ENCODE data around the gene DUOX1.

DNA sequence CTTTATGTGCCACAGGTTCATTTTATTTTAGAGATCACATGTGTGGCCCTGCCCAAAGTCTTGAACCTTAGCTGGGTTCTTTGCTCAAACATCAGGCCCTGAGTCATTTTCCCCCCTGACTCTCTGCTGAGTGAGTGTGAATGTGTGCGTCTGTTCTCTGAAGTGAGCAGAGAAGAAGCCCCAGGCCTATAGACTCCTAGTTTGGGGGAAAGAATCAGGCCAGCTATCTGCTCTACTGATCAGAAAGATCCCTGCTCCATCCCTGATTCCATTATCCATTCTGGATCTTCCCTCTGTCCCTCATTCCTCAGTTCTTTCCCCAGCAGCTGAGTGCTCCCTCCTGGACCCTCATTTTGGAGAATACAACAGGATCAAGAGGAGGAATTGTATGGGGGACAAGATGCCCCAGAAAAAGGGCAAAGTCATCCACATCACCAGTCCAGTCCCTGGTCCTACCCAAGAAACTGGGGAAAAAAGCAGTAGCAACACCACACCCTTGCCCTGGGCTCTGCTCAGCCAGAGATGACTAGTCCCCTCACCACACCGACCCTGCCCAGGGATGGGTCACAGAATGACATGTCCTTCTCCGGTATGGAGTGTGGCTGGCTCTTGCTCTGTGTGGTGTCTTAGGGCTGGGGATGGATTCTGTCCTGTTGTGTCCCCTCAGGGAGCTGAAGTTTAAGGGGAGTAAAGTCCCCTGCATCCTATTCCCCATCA is 3.2 kb downstream of the DUOX1 start:
- TF ChIP-seq SETDB1 (CRISPR knock-in tag; IDR thresholded peaks at IDR 0.05; ENCODE audit: borderline replicate concordance) (no peak), ZBTB8A (CRISPR knock-in tag; IDR thresholded peaks at IDR 0.05; ENCODE audit: borderline replicate concordance, low read depth) (no peak), HCFC1 (IDR thresholded peaks at IDR 0.05; ENCODE audit: low read depth, low read length) (no peak), GABPA (IDR thresholded peaks at IDR 0.05; ENCODE audit: low read depth, low read length) (no peak), GABPA (CRISPR knock-in tag; IDR thresholded peaks at IDR 0.05; ENCODE audit: low read depth) (no peak), PHF5A (CRISPR knock-in tag; IDR thresholded peaks at IDR 0.05; ENCODE audit: low read depth, unreplicated experiment) (no peak), ARNT (IDR thresholded peaks at IDR 0.05) (no peak), PHB2 (IDR thresholded peaks at IDR 0.05; ENCODE audit: partially characterized antibody) (no peak), POLR2A (IDR thresholded peaks at IDR 0.05; ENCODE audit: insufficient read depth in 1 of 2, low read depth in 2 of 2, low read length in 2 of 2) (no peak)
- TF ChIP-seq, protein P1, sequence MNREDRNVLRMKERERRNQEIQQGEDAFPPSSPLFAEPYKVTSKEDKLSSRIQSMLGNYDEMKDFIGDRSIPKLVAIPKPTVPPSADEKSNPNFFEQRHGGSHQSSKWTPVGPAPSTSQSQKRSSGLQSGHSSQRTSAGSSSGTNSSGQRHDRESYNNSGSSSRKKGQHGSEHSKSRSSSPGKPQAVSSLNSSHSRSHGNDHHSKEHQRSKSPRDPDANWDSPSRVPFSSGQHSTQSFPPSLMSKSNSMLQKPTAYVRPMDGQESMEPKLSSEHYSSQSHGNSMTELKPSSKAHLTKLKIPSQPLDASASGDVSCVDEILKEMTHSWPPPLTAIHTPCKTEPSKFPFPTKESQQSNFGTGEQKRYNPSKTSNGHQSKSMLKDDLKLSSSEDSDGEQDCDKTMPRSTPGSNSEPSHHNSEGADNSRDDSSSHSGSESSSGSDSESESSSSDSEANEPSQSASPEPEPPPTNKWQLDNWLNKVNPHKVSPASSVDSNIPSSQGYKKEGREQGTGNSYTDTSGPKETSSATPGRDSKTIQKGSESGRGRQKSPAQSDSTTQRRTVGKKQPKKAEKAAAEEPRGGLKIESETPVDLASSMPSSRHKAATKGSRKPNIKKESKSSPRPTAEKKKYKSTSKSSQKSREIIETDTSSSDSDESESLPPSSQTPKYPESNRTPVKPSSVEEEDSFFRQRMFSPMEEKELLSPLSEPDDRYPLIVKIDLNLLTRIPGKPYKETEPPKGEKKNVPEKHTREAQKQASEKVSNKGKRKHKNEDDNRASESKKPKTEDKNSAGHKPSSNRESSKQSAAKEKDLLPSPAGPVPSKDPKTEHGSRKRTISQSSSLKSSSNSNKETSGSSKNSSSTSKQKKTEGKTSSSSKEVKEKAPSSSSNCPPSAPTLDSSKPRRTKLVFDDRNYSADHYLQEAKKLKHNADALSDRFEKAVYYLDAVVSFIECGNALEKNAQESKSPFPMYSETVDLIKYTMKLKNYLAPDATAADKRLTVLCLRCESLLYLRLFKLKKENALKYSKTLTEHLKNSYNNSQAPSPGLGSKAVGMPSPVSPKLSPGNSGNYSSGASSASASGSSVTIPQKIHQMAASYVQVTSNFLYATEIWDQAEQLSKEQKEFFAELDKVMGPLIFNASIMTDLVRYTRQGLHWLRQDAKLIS (CRISPR knock-in tag; IDR thresholded peaks at IDR 0.05), result no peak
- TF ChIP-seq, protein P2, sequence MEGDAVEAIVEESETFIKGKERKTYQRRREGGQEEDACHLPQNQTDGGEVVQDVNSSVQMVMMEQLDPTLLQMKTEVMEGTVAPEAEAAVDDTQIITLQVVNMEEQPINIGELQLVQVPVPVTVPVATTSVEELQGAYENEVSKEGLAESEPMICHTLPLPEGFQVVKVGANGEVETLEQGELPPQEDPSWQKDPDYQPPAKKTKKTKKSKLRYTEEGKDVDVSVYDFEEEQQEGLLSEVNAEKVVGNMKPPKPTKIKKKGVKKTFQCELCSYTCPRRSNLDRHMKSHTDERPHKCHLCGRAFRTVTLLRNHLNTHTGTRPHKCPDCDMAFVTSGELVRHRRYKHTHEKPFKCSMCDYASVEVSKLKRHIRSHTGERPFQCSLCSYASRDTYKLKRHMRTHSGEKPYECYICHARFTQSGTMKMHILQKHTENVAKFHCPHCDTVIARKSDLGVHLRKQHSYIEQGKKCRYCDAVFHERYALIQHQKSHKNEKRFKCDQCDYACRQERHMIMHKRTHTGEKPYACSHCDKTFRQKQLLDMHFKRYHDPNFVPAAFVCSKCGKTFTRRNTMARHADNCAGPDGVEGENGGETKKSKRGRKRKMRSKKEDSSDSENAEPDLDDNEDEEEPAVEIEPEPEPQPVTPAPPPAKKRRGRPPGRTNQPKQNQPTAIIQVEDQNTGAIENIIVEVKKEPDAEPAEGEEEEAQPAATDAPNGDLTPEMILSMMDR (CRISPR knock-in tag; IDR thresholded peaks at IDR 0.05), result no peak
